HEK293 (cell line): ENCODE data around the gene PTPN4.

ENCODE experiments used
- ATF2 ChIP-seq: fragments of 450-650 bp; formaldehyde crosslinking; IDR thresholded peaks from 2 replicates; pipeline ENCODE4 v1.5.1; 2016; ENCODE audit warnings: missing biosample characterization, missing genetic modification characterization, low read depth
- CTCF ChIP-seq: fragments of 450-650 bp; formaldehyde crosslinking; IDR thresholded peaks from 2 replicates; pipeline ENCODE4 v1.5.1; 2016; ENCODE audit warnings: missing biosample characterization, missing genetic modification characterization
- GLI4 ChIP-seq: fragments of 450-650 bp; formaldehyde crosslinking; IDR thresholded peaks from 2 replicates; pipeline ENCODE4 v1.5.1; 2016; ENCODE audit warnings: missing biosample characterization, missing genetic modification characterization
- KLF1 ChIP-seq: fragments of 450-650 bp; formaldehyde crosslinking; IDR thresholded peaks from 2 replicates; pipeline ENCODE4 v1.5.1; 2016; ENCODE audit warnings: missing biosample characterization, missing genetic modification characterization
- PBX3 ChIP-seq: sonication (generic); formaldehyde crosslinking; IDR thresholded peaks from 2 replicates; pipeline ENCODE4 v1.8.1; 2022; ENCODE audit warnings: mild to moderate bottlenecking, moderate library complexity, missing genetic modification reagents
- SALL2 ChIP-seq: fragments of 450-650 bp; formaldehyde crosslinking; IDR thresholded peaks from 2 replicates; pipeline ENCODE4 v1.5.0; 2017; ENCODE audit warnings: missing biosample characterization, mild to moderate bottlenecking, missing genetic modification characterization, borderline replicate concordance
- YY1 ChIP-seq: fragments of 450-650 bp; formaldehyde crosslinking; IDR thresholded peaks from 2 replicates; pipeline ENCODE4 v1.5.1; 2018; ENCODE audit warnings: missing biosample characterization, missing genetic modification characterization
- ZNF114 ChIP-seq: fragments of 450-650 bp; formaldehyde crosslinking; IDR thresholded peaks from 2 replicates; pipeline ENCODE4 v1.5.0; 2017; ENCODE audit warnings: missing biosample characterization, missing genetic modification characterization
- ZNF184 ChIP-seq: fragments of 450-650 bp; IDR thresholded peaks from 2 replicates; pipeline ENCODE4 v1.5.1; 2018; ENCODE audit warnings: missing biosample characterization, mild to moderate bottlenecking, missing genetic modification characterization
- ZNF280D ChIP-seq: fragments of 450-650 bp; formaldehyde crosslinking; IDR thresholded peaks from 2 replicates; pipeline ENCODE4 v1.5.1; 2016; ENCODE audit warnings: missing biosample characterization, missing genetic modification characterization
- ZNF302 ChIP-seq: fragments of 450-650 bp; formaldehyde crosslinking; IDR thresholded peaks from 2 replicates; pipeline ENCODE4 v1.5.1; 2016; ENCODE audit warnings: missing biosample characterization, missing genetic modification characterization, low read depth
- ZNF792 ChIP-seq: fragments of 450-650 bp; formaldehyde crosslinking; IDR thresholded peaks from 2 replicates; pipeline ENCODE4 v1.5.1; 2016; ENCODE audit warnings: missing biosample characterization, missing genetic modification characterization

GRCh38 chr2:119788752-119789151 is 29.0 kb downstream of the PTPN4 start:
- TF ChIP-seq ZNF302: no peak
- no peak for TF ChIP-seq ZNF114 (tag by site-specific recombination)
- TF ChIP-seq GLI4 (tag by site-specific recombination): no peak
- no peak for TF ChIP-seq ZNF184
- no peak for TF ChIP-seq CTCF (tag by site-specific recombination)
- TF ChIP-seq ZNF280D (tag by site-specific recombination): no peak
- no peak for TF ChIP-seq ATF2
- no peak for TF ChIP-seq PBX3
- TF ChIP-seq KLF1 (tag by site-specific recombination): no peak
- TF ChIP-seq SALL2: no peak
- no peak for TF ChIP-seq ZNF792 (tag by site-specific recombination)
- TF ChIP-seq YY1 (tag by site-specific recombination): no peak
